NCI-H345 treated with DMSO at 0.1 percent for 48 hours (cell line): ENCODE measurements around the gene VPS45.

Experiments used
- DNase-seq: peaks from one replicate; lab custom pipeline; 2025; ENCODE audit not compliant: unreplicated experiment; lab: John Stamatoyannopoulos, UW

The VPS45 gene

GRCh38 chr1:150186789-150187559 lies 119.4 kb downstream of the VPS45 start:
- DNase-seq = peak; percentile 86

GRCh38 chr1:150187560-150187931 lies 120.0 kb downstream of the VPS45 start:
- no peak for DNase-seq

GRCh38 chr1:150192012-150192411 lies 124.4 kb downstream of the VPS45 start:
- DNase-seq = no peak

- no peak for DNase-seq
Observed at GRCh38 chr1:150194381-150195031, 126.9 kb downstream of the VPS45 start.
